Epithelial cell of esophagus (primary cell): ENCODE data around the gene IQCC.

ENCODE experiments used
- DNase-seq: peaks from one replicate; pipeline ENCODE4 v3.0.0; 2010; ENCODE audit warnings: low read depth
- H3K4me3 ChIP-seq: 2 replicates; pipeline ENCODE4 v1.5.1; 2011; ENCODE audit warnings: mild to moderate bottlenecking, low read length, control low read depth
- CTCF ChIP-seq: IDR thresholded peaks from 2 replicates; pipeline ENCODE4 v1.5.1; 2011; ENCODE audit warnings: low read depth, mild to moderate bottlenecking, low read length, control low read depth, inconsistent platforms; ENCODE audit not compliant: insufficient read depth; ENCODE audit errors: missing control alignments

The IQCC gene

GRCh38 chr1:32179193-32179442 is 26.4 kb upstream of the IQCC start:
- TF ChIP-seq CTCF, result no peak
- no peak for DNase-seq
- peak overlapping the region; percentile 47 for H3K4me3 ChIP-seq

GRCh38 chr1:32179443-32180185 is 25.9 kb upstream of the IQCC start, which contains the start of gene TXLNA:
TXLNA (plus strand) TSS chr1:32179675; CDS start chr1:32180346, 671 bp downstream.
- H3K4me3 ChIP-seq, result peak within 1 kb of the TSS; percentile 47
- DNase-seq, result peak; percentile 86
- no peak for TF ChIP-seq CTCF

GRCh38 chr1:32180186-32181060 is 25.0 kb upstream of the IQCC start:
- no peak for TF ChIP-seq CTCF
- peak overlapping the region; percentile 47 for H3K4me3 ChIP-seq
- DNase-seq, result peak; percentile 46

GRCh38 chr1:32181065-32181464 is 24.4 kb upstream of the IQCC start:
- no peak for DNase-seq
- TF ChIP-seq CTCF, result no peak
- peak overlapping the region; percentile 47 for H3K4me3 ChIP-seq

GRCh38 chr1:32181563-32181962 is 23.9 kb upstream of the IQCC start:
- no peak overlapping the region for H3K4me3 ChIP-seq
- DNase-seq, result no peak
- TF ChIP-seq CTCF, result no peak

- no peak for TF ChIP-seq CTCF
- H3K4me3 ChIP-seq, result no peak overlapping the region
- DNase-seq, result no peak
Measured at GRCh38 chr1:32182060-32182459, 23.4 kb upstream of the IQCC start.
